PC-9 (cell line): ENCODE results near the gene CCL11. TPM values are rescaled to one million over a fixed set of nuclear protein-coding genes. Genes with fewer than 3 reads are reported as not detected.

Experiments
- BruUV-seq: library from RNA; stranded (reverse); fragments of 400-500 nt; replicated peaks from 2 replicates; lab custom pipeline; 2021; lab: Mats Ljungman, UMichigan
- CTCF ChIA-PET: fragments of 300-600 bp; sonication (Branson Sonifier 250); formaldehyde crosslinking; loops from one replicate; lab custom pipeline; 2022; ENCODE audit warnings: antibody characterized with exemption; lab: Charles Lee
- POLR2A ChIA-PET: fragments of 300-600 bp; sonication (Branson Sonifier 250); formaldehyde crosslinking; loops from one replicate; lab custom pipeline; 2022; ENCODE audit warnings: antibody characterized with exemption; ENCODE audit not compliant: unreplicated experiment; lab: Charles Lee
- DNase-seq, 2 experiments: peaks; one replicate each; pipeline versions ENCODE4 v3.0.0 to v3.0.0-alpha.2; 2015 to 2022; ENCODE audit warnings: mixed read lengths in 1 of 2
- H2AFZ ChIP-seq: fragments of 200-600 bp; sonication (generic); 2 replicates; pipeline ENCODE4 v1.8.1; 2017; ENCODE audit warnings: antibody characterized with exemption
- H3F3A ChIP-seq: fragments of 200-600 bp; sonication (generic); 2 replicates; pipeline ENCODE4 v1.8.1; 2017; ENCODE audit warnings: antibody characterized with exemption, mild to moderate bottlenecking, low read depth; ENCODE audit not compliant: insufficient read depth
- H3K27ac ChIP-seq: fragments of 200-600 bp; sonication (generic); 2 replicates; pipeline ENCODE4 v1.6.1; 2016; ENCODE audit warnings: mixed run types
- H3K27me3 ChIP-seq: fragments of 200-600 bp; sonication (generic); 2 replicates; pipeline ENCODE4 v1.6.1; 2016; ENCODE audit warnings: low read depth, mixed run types; ENCODE audit not compliant: insufficient read depth
- H3K36me3 ChIP-seq: fragments of 200-600 bp; sonication (generic); 2 replicates; pipeline ENCODE4 v1.6.1; 2016; ENCODE audit warnings: low read depth, mixed run types
- H3K4me1 ChIP-seq: fragments of 200-600 bp; sonication (generic); replicated peaks from 2 replicates; pipeline ENCODE4 v1.6.1; 2016; ENCODE audit warnings: mixed run types; ENCODE audit not compliant: insufficient read depth
- H3K4me2 ChIP-seq: fragments of 200-600 bp; sonication (generic); 2 replicates; pipeline ENCODE4 v1.6.1; 2017; ENCODE audit warnings: mixed run types
- H3K4me3 ChIP-seq: fragments of 200-600 bp; sonication (generic); 2 replicates; pipeline ENCODE4 v1.6.1; 2016; ENCODE audit warnings: mixed run types
- H3K79me2 ChIP-seq: fragments of 200-600 bp; sonication (generic); 2 replicates; pipeline ENCODE4 v1.6.1; 2017; ENCODE audit warnings: low read depth, mixed run types
- H3K9me2 ChIP-seq: fragments of 200-600 bp; sonication (generic); 2 replicates; pipeline ENCODE4 v1.8.1; 2017; ENCODE audit warnings: mild to moderate bottlenecking; ENCODE audit not compliant: insufficient read depth
- H3K9me3 ChIP-seq: fragments of 200-600 bp; sonication (generic); 2 replicates; pipeline ENCODE4 v1.8.1; 2016; ENCODE audit warnings: low read depth; ENCODE audit not compliant: insufficient read depth
- H4K20me1 ChIP-seq: fragments of 200-600 bp; sonication (generic); 2 replicates; pipeline ENCODE4 v1.8.1; 2017; ENCODE audit not compliant: insufficient read depth
- CTCF ChIP-seq: fragments of 200-600 bp; sonication (generic); conservative IDR thresholded peaks from 2 replicates; pipeline ENCODE4 v1.6.1; 2017; ENCODE audit warnings: mixed run types, antibody characterized with exemption, mild to moderate bottlenecking, moderate library complexity
- EZH2 ChIP-seq: fragments of 200-600 bp; sonication (generic); IDR thresholded peaks from 2 replicates; pipeline ENCODE4 v1.8.0; 2017; ENCODE audit warnings: antibody characterized with exemption, low read depth
- intact Hi-C: fragments of 100-400 bp; cut with micrococcal nuclease; formaldehyde crosslinking; loops from one replicate; pipeline ENCODE4 v1.10.0; 2022; ENCODE audit not compliant: unreplicated experiment
- total RNA-seq: library from RNA; stranded (reverse); gene quantifications from 2 replicates; pipeline ENCODE4 v1.2.3, GENCODE V29; 2021

The CCL11 gene
- total RNA-seq, 1 experiment from 2014 or later, result not detected

DNA sequence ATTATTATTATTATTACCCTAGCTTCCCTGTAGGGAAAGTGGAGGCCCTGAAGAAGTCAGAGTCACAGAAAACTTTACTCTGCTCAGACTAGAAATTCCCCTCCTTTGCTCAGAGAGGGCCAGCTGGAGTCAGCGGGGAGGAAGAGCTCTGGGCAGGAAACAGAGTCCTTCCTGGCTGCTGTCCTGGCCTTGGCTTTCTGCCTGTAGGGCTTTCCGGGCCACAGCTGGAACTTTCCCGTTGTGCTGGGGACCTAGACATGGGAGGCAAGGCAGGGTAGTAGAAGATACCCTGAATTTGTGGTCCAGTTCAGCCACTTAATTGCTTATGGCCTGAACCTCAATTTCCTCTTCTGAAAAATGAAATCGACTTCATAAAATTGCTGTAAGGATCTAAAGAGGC lies 44.5 kb upstream of the CCL11 start:
- H3K4me1 ChIP-seq, result no peaks in the 10 kb centered on the region
- H3K4me3 ChIP-seq, result no peak overlapping the region
- H3K9me2 ChIP-seq, result no peaks in the 10 kb centered on the region
- DNase-seq, result no peak
- H3K27ac ChIP-seq, result no peak overlapping the region
- peaks cover 14% of the 10 kb centered on the region for H3K27me3 ChIP-seq
- BruUV-seq, result no TSS peak
- no peak overlapping the region for H3K4me2 ChIP-seq
- no peaks in the 10 kb centered on the region for H3K36me3 ChIP-seq
- intact Hi-C loops, result no loop called here
- H3F3A ChIP-seq, result no peaks in the 10 kb centered on the region
- H3K9me3 ChIP-seq, result no peaks in the 10 kb centered on the region
- CTCF ChIA-PET, result no interaction called here
- no peaks in the 10 kb centered on the region for H4K20me1 ChIP-seq
- POLR2A ChIA-PET, result no interaction called here
- TF ChIP-seq CTCF, result no peak
- TF ChIP-seq EZH2, result no peak
- H3K79me2 ChIP-seq, result no peaks in the 10 kb centered on the region
- no peak overlapping the region for H2AFZ ChIP-seq

DNA sequence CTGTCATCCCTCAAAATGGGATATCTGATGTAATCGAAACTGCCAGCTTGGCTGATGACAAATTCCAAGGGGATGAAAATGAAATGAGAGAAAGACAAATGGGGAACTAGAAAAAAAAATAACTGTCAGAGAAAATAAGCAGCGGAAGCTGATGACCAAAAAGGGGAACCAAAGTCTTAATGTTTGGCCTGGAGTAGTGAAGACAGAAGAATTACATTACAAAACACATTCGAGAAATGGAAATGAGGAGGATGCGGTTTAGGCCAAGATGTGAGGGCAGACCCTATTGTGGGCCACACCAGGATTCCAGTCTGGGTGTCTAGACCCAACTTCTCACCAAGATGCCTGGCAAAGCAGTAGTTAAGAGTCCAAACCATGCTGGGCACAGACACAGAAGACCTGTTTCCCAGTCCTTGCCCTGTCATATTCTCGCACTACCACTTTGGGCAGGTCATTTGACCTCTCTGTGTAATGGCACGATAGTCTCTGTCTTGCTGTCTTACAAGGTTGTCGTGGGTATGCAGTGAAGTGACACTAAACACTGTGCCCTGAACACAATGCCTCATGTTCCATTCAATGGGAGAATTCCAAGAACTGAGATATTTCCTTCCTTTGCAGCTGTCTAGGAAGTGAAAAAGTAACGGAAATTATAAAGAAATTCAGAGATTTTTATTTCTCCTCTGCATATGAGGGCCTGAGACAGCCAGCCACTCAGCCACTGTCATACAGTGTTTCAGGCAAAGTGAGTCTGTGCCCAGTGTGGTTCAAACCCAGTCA lies 42.8 kb upstream of the CCL11 start:
- no TSS peak for BruUV-seq

More for the DNA sequence above, 42.8 kb upstream of the CCL11 start:
- Histone ChIP-seq H2AFZ (no peak overlapping the region), H3K4me3 (no peak overlapping the region), H3K36me3 (no peaks in the 10 kb centered on the region), H3K27ac (no peak overlapping the region), H3K79me2 (no peaks in the 10 kb centered on the region), H4K20me1 (no peaks in the 10 kb centered on the region), H3K9me2 (no peaks in the 10 kb centered on the region), H3K9me3 (no peaks in the 10 kb centered on the region), H3K4me2 (no peak overlapping the region), H3K4me1 (no peaks in the 10 kb centered on the region), H3K27me3 (peaks cover 15% of the 10 kb centered on the region), H3F3A (no peaks in the 10 kb centered on the region)
- intact Hi-C loops, result no loop called here
- ChIA-PET CTCF (no interaction called here), POLR2A (no interaction called here)
- TF ChIP-seq EZH2 (no peak), CTCF (no peak)
- DNase-seq, result no peak
